Right atrium auricular region (tissue), 2 donors: ENCODE results near the gene RERE. TPM values are rescaled to one million over a fixed set of nuclear protein-coding genes. Genes with fewer than 3 reads are reported as not detected.

Experiments
- DNase-seq: peaks from one replicate; pipeline ENCODE4 v3.0.0-alpha.2; 2019; ENCODE audit warnings: low spot score
- H3K27ac ChIP-seq, 2 donors: fragments of 200-600 bp; sonication (generic); 1 replicate in 1 of 2; 2 replicates in 1 of 2; pipeline ENCODE4 v1.5.1; 2016 to 2019
- H3K27me3 ChIP-seq, 2 donors: fragments of 200-600 bp; sonication (generic); one replicate each; pipeline versions ENCODE4 v1.5.1 to v1.6.0; 2017 to 2019
- H3K36me3 ChIP-seq: fragments of 200-600 bp; sonication (generic); one replicate; pipeline ENCODE4 v1.5.1; 2016
- H3K4me1 ChIP-seq, 2 donors: fragments of 200-600 bp; sonication (generic); one replicate each; pipeline versions ENCODE4 v1.5.1 to v1.6.0; 2017 to 2019
- H3K4me3 ChIP-seq, 2 donors: fragments of 200-600 bp; sonication (generic); 1 replicate in 1 of 2; 2 replicates in 1 of 2; pipeline ENCODE4 v1.5.1; 2017 to 2019; ENCODE audit warnings: mild to moderate bottlenecking in 1 of 2, moderate library complexity in 1 of 2
- H3K9me3 ChIP-seq, 2 donors: fragments of 200-600 bp; sonication (generic); one replicate each; pipeline ENCODE4 v1.5.1; 2019
- CTCF ChIP-seq, 2 donors: fragments of 200-600 bp; sonication (generic); IDR thresholded peaks; one replicate each; pipeline ENCODE4 v1.5.1; 2019; ENCODE audit warnings: antibody characterized with exemption in 2 of 2
- total RNA-seq, 2 donors: library from RNA; depleted of rRNA; stranded (reverse); fragments of >200 nt; gene quantifications; one replicate each; pipeline ENCODE4 v1.1.0, GENCODE V29; 2016

Gene RERE
- total RNA-seq, 2 donors from 2014 or later: 99.8 to 125 TPM

GRCh38 chr1:8663915-8664329 lies 153.5 kb downstream of the RERE start:
- H3K4me3 ChIP-seq: no peak overlapping the region
- peak overlapping the region; percentile 34 to 42 for H3K27ac ChIP-seq
- no peaks in the 10 kb centered on the region for H3K27me3 ChIP-seq
- DNase-seq: no peak
- no peaks in the 10 kb centered on the region for H3K9me3 ChIP-seq
- no peak for TF ChIP-seq CTCF (IDR thresholded peaks at IDR 0.05)
- peaks cover 6 to 87% of the 10 kb centered on the region in 2 donors for H3K4me1 ChIP-seq
- H3K36me3 ChIP-seq: no peaks in the 10 kb centered on the region

GRCh38 chr1:8663090-8663802 lies 154.2 kb downstream of the RERE start:
- Histone ChIP-seq H3K4me3 (no peak overlapping the region), H3K27me3 (no peaks in the 10 kb centered on the region), H3K4me1 (peaks cover 6 to 84% of the 10 kb centered on the region in 2 donors), H3K9me3 (no peaks in the 10 kb centered on the region), H3K27ac (peak overlapping the region; percentile 34 to 42), H3K36me3 (no peaks in the 10 kb centered on the region)
- no peak for TF ChIP-seq CTCF (IDR thresholded peaks at IDR 0.05)
- no peak for DNase-seq

GRCh38 chr1:8662380-8663072 lies 154.9 kb downstream of the RERE start:
- no peaks in the 10 kb centered on the region for H3K9me3 ChIP-seq
- TF ChIP-seq CTCF (IDR thresholded peaks at IDR 0.05): no peak
- peaks cover 6 to 77% of the 10 kb centered on the region in 2 donors for H3K4me1 ChIP-seq
- no peak overlapping the region for H3K4me3 ChIP-seq
- no peaks in the 10 kb centered on the region for H3K27me3 ChIP-seq
- DNase-seq: no peak
- H3K27ac ChIP-seq: peak overlapping the region; percentile 67 to 85
- H3K36me3 ChIP-seq: no peaks in the 10 kb centered on the region

- Histone ChIP-seq H3K4me3 (no peak overlapping the region), H3K27me3 (no peaks in the 10 kb centered on the region), H3K27ac (peak overlapping the region; percentile 67 to 85), H3K9me3 (no peaks in the 10 kb centered on the region), H3K4me1 (peaks cover 6 to 70% of the 10 kb centered on the region in 2 donors), H3K36me3 (no peaks in the 10 kb centered on the region)
- no peak for DNase-seq
- no peak for TF ChIP-seq CTCF (IDR thresholded peaks at IDR 0.05)
Observed at GRCh38 chr1:8661185-8662110, 156.0 kb downstream of the RERE start.

- no peak overlapping the region for H3K4me3 ChIP-seq
Observed at GRCh38 chr1:8660411-8660828, 157.0 kb downstream of the RERE start.

More at GRCh38 chr1:8660411-8660828, 157.0 kb downstream of the RERE start:
- TF ChIP-seq CTCF (IDR thresholded peaks at IDR 0.05): no peak
- H3K27ac ChIP-seq: peak overlapping the region; percentile 67 to 85
- peak; percentile 70 for DNase-seq
- H3K36me3 ChIP-seq: peaks cover 5% of the 10 kb centered on the region
- peaks cover 5 to 60% of the 10 kb centered on the region in 2 donors for H3K4me1 ChIP-seq
- H3K27me3 ChIP-seq: no peaks in the 10 kb centered on the region
- no peaks in the 10 kb centered on the region for H3K9me3 ChIP-seq
